Activated naive CD8-positive, alpha-beta T cell treated with anti-CD3 and anti-CD28 coated beads, Interleukin-2, amount 10 ng/mL, durations not matched to agents 7 days and 5 days (primary cell): ENCODE data around the gene KLK6. TPM values are rescaled to one million over a fixed set of nuclear protein-coding genes. Genes with fewer than 3 reads are reported as not detected.

Experiments
- ATAC-seq: fragments of 150-1000 bp; cut with Tn5 transposase; one replicate; pipeline ENCODE4 v1.10.0; 2021; ENCODE audit warnings: low read depth, moderate library complexity
- POLR2A ChIA-PET: fragments of 350-600 bp; sonication (Branson Sonifier 250); formaldehyde crosslinking; loops from one replicate; lab custom pipeline; 2021; ENCODE audit warnings: antibody characterized with exemption; lab: Charles Lee
- DNase-seq: peaks from one replicate; pipeline ENCODE4 v3.0.0; 2021
- H3K27ac Mint-ChIP-seq: one replicate; pipeline ENCODE4 v1.8.0; 2022; ENCODE audit warnings: mild to moderate bottlenecking, mixed read lengths
- H3K27me3 Mint-ChIP-seq: one replicate; pipeline ENCODE4 v1.8.0; 2022; ENCODE audit warnings: mild to moderate bottlenecking, moderate library complexity, mixed read lengths
- H3K36me3 Mint-ChIP-seq: one replicate; pipeline ENCODE4 v1.8.0; 2021; ENCODE audit warnings: mild to moderate bottlenecking, mixed read lengths
- H3K4me1 Mint-ChIP-seq: one replicate; pipeline ENCODE4 v1.8.0; 2021; ENCODE audit warnings: mixed read lengths
- H3K4me3 Mint-ChIP-seq: one replicate; pipeline ENCODE4 v1.8.0; 2022; ENCODE audit warnings: mild to moderate bottlenecking, moderate library complexity, mixed read lengths
- H3K9me3 Mint-ChIP-seq: one replicate; pipeline ENCODE4 v1.8.0; 2021; ENCODE audit warnings: mixed read lengths
- total RNA-seq, 2 experiments: library from RNA; stranded (reverse); gene quantifications; one replicate each; pipeline ENCODE4 v1.2.3, GENCODE V29; 2021

KLK6 gene
- total RNA-seq, 2 experiments from 2014 or later, result not detected

GRCh38 chr19:50959731-50960500, 9.5 kb downstream of the KLK6 start:
- H3K27ac Mint-ChIP-seq, result no peak overlapping the region
- ATAC-seq, result no peak

GRCh38 chr19:50957587-50957986, 11.8 kb downstream of the KLK6 start:
- Mint-ChIP-seq H3K4me1 (no peaks in the 10 kb centered on the region), H3K4me3 (no peak overlapping the region), H3K36me3 (no peaks in the 10 kb centered on the region), H3K27ac (peak overlapping the region; percentile 36), H3K9me3 (no peaks in the 10 kb centered on the region), H3K27me3 (peaks cover 2% of the 10 kb centered on the region)
- POLR2A ChIA-PET, result no interaction called here
- DNase-seq, result no peak
- ATAC-seq, result no peak

More at GRCh38 chr19:50959731-50960500, 9.5 kb downstream of the KLK6 start:
- H3K4me3 Mint-ChIP-seq, result no peak overlapping the region
- H3K36me3 Mint-ChIP-seq, result no peaks in the 10 kb centered on the region
- POLR2A ChIA-PET, result no interaction called here
- H3K4me1 Mint-ChIP-seq, result no peaks in the 10 kb centered on the region
- DNase-seq, result no peak
- H3K9me3 Mint-ChIP-seq, result no peaks in the 10 kb centered on the region
- peaks cover 5% of the 10 kb centered on the region for H3K27me3 Mint-ChIP-seq

GRCh38 chr19:50952910-50953309, 16.5 kb downstream of the KLK6 start, which contains the start of gene KLK5:
KLK5 (minus strand) TSS chr19:50953038; CDS start chr19:50952657, 381 bp downstream.
- peaks cover 5% of the 10 kb centered on the region for H3K27me3 Mint-ChIP-seq
- POLR2A ChIA-PET, result no interaction called here
- H3K27ac Mint-ChIP-seq, result no peak within 1 kb of the TSS
- no peaks in the 10 kb centered on the region for H3K9me3 Mint-ChIP-seq
- no peak within 1 kb of the TSS for H3K4me3 Mint-ChIP-seq
- no peak for ATAC-seq
- no peaks in the 10 kb centered on the region for H3K36me3 Mint-ChIP-seq
- no peak for DNase-seq
- no peaks in the 10 kb centered on the region for H3K4me1 Mint-ChIP-seq

- H3K27me3 Mint-ChIP-seq, result peaks cover 9% of the 10 kb centered on the region
- POLR2A ChIA-PET, result no interaction called here
These were observed 19.5 kb downstream of the KLK6 start for GRCh38 chr19:50949861-50950260.

GRCh38 chr19:50947123-50947522, 22.3 kb downstream of the KLK6 start:
- no peak for DNase-seq
- Mint-ChIP-seq H3K27ac (no peak overlapping the region), H3K4me3 (no peak overlapping the region), H3K27me3 (peaks cover 9% of the 10 kb centered on the region), H3K4me1 (no peaks in the 10 kb centered on the region), H3K9me3 (no peaks in the 10 kb centered on the region), H3K36me3 (no peaks in the 10 kb centered on the region)
- ATAC-seq, result no peak
- POLR2A ChIA-PET, result no interaction called here

More at GRCh38 chr19:50949861-50950260, 19.5 kb downstream of the KLK6 start:
- Mint-ChIP-seq H3K36me3 (no peaks in the 10 kb centered on the region), H3K4me3 (no peak overlapping the region), H3K27ac (no peak overlapping the region), H3K4me1 (no peaks in the 10 kb centered on the region), H3K9me3 (no peaks in the 10 kb centered on the region)
- ATAC-seq (no peak), DNase-seq (no peak)

GRCh38 chr19:50944795-50945194, 24.6 kb downstream of the KLK6 start:
- Mint-ChIP-seq H3K27ac (no peak overlapping the region), H3K4me1 (no peaks in the 10 kb centered on the region), H3K4me3 (no peak overlapping the region), H3K27me3 (peaks cover 9% of the 10 kb centered on the region), H3K36me3 (no peaks in the 10 kb centered on the region), H3K9me3 (no peaks in the 10 kb centered on the region)
- DNase-seq, result no peak
- ATAC-seq, result no peak
- POLR2A ChIA-PET, result no interaction called here

- POLR2A ChIA-PET, result no interaction called here
- DNase-seq (no peak), ATAC-seq (no peak)
- H3K36me3 Mint-ChIP-seq, result no peaks in the 10 kb centered on the region
- H3K27ac Mint-ChIP-seq, result no peak overlapping the region
- H3K4me1 Mint-ChIP-seq, result no peaks in the 10 kb centered on the region
- H3K27me3 Mint-ChIP-seq, result peaks cover 4% of the 10 kb centered on the region
- no peaks in the 10 kb centered on the region for H3K9me3 Mint-ChIP-seq
- no peak overlapping the region for H3K4me3 Mint-ChIP-seq
These were observed 26.1 kb downstream of the KLK6 start for GRCh38 chr19:50943074-50943828.

GRCh38 chr19:50939596-50939995, 29.8 kb downstream of the KLK6 start:
- POLR2A ChIA-PET, result no interaction called here
- H3K9me3 Mint-ChIP-seq, result no peaks in the 10 kb centered on the region

GRCh38 chr19:50933640-50934039, 35.8 kb downstream of the KLK6 start:
- no peak overlapping the region for H3K4me3 Mint-ChIP-seq
- no peaks in the 10 kb centered on the region for H3K9me3 Mint-ChIP-seq
- H3K27me3 Mint-ChIP-seq, result peaks cover 24% of the 10 kb centered on the region
- no peak for DNase-seq
- peaks cover 4% of the 10 kb centered on the region for H3K4me1 Mint-ChIP-seq
- POLR2A ChIA-PET, result no interaction called here
- ATAC-seq, result no peak
- no peaks in the 10 kb centered on the region for H3K36me3 Mint-ChIP-seq
- no peak overlapping the region for H3K27ac Mint-ChIP-seq

More at GRCh38 chr19:50939596-50939995, 29.8 kb downstream of the KLK6 start:
- ATAC-seq (no peak), DNase-seq (no peak)
- Mint-ChIP-seq H3K4me3 (no peak overlapping the region), H3K27ac (no peak overlapping the region), H3K36me3 (no peaks in the 10 kb centered on the region), H3K27me3 (no peaks in the 10 kb centered on the region), H3K4me1 (no peaks in the 10 kb centered on the region)

GRCh38 chr19:50932690-50933083, 36.7 kb downstream of the KLK6 start:
- Mint-ChIP-seq H3K4me3 (no peak overlapping the region), H3K9me3 (no peaks in the 10 kb centered on the region), H3K27ac (no peak overlapping the region), H3K36me3 (no peaks in the 10 kb centered on the region), H3K4me1 (peaks cover 4% of the 10 kb centered on the region), H3K27me3 (peaks cover 24% of the 10 kb centered on the region)
- ATAC-seq (no peak), DNase-seq (no peak)
- POLR2A ChIA-PET, result no interaction called here

GRCh38 chr19:50932018-50932689, 37.2 kb downstream of the KLK6 start:
- no peak for DNase-seq

GRCh38 chr19:50931023-50931422, 38.4 kb downstream of the KLK6 start:
- no peak overlapping the region for H3K4me3 Mint-ChIP-seq
- H3K9me3 Mint-ChIP-seq, result no peaks in the 10 kb centered on the region
- peaks cover 24% of the 10 kb centered on the region for H3K27me3 Mint-ChIP-seq
- H3K27ac Mint-ChIP-seq, result no peak overlapping the region
- peaks cover 4% of the 10 kb centered on the region for H3K4me1 Mint-ChIP-seq
- ATAC-seq, result no peak
- no peaks in the 10 kb centered on the region for H3K36me3 Mint-ChIP-seq
- DNase-seq, result no peak
- POLR2A ChIA-PET, result no interaction called here

More at GRCh38 chr19:50932018-50932689, 37.2 kb downstream of the KLK6 start:
- H3K27me3 Mint-ChIP-seq, result peaks cover 24% of the 10 kb centered on the region
- no peaks in the 10 kb centered on the region for H3K36me3 Mint-ChIP-seq
- no peaks in the 10 kb centered on the region for H3K9me3 Mint-ChIP-seq
- no peak overlapping the region for H3K4me3 Mint-ChIP-seq
- POLR2A ChIA-PET, result interaction anchor here (0.6 kb wide), 1 partner anchor 200 kb away, joined by 5 read pairs; no protein-coding TSS in a partner anchor
- ATAC-seq, result no peak
- H3K4me1 Mint-ChIP-seq, result peaks cover 4% of the 10 kb centered on the region
- no peak overlapping the region for H3K27ac Mint-ChIP-seq

GRCh38 chr19:50928831-50929230, 40.6 kb downstream of the KLK6 start:
- H3K27ac Mint-ChIP-seq, result no peak overlapping the region
- peaks cover 4% of the 10 kb centered on the region for H3K4me1 Mint-ChIP-seq
- no peaks in the 10 kb centered on the region for H3K36me3 Mint-ChIP-seq
- no peak for ATAC-seq
- no peaks in the 10 kb centered on the region for H3K9me3 Mint-ChIP-seq
- peaks cover 24% of the 10 kb centered on the region for H3K27me3 Mint-ChIP-seq
- POLR2A ChIA-PET, result no interaction called here
- no peak overlapping the region for H3K4me3 Mint-ChIP-seq
- no peak for DNase-seq
